ENCODE data around the gene TEPSIN. TPM values are rescaled to one million over a fixed set of nuclear protein-coding genes. Genes with fewer than 3 reads are reported as not detected.

Gene TEPSIN
- total RNA-seq, 1 donor from 2014 or later: 9.0 TPM

DNA sequence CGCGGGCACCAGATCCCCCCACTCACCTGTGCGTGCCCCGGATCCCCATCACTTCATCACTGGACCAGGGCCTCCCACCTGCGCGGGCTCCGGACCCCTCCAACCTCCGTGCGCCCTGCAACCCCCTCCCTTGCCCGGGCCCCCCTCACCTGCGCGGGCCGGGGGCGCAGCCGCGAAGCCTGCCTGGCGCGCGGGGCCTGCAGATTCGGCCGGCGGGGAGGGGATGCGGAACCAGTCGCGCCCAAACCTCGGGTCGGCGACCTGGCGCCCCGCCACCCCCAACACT lies 16.3 kb downstream of the TEPSIN start:
- DNase-seq (ENCODE audit: low read depth, low spot score): no peak

DNA sequence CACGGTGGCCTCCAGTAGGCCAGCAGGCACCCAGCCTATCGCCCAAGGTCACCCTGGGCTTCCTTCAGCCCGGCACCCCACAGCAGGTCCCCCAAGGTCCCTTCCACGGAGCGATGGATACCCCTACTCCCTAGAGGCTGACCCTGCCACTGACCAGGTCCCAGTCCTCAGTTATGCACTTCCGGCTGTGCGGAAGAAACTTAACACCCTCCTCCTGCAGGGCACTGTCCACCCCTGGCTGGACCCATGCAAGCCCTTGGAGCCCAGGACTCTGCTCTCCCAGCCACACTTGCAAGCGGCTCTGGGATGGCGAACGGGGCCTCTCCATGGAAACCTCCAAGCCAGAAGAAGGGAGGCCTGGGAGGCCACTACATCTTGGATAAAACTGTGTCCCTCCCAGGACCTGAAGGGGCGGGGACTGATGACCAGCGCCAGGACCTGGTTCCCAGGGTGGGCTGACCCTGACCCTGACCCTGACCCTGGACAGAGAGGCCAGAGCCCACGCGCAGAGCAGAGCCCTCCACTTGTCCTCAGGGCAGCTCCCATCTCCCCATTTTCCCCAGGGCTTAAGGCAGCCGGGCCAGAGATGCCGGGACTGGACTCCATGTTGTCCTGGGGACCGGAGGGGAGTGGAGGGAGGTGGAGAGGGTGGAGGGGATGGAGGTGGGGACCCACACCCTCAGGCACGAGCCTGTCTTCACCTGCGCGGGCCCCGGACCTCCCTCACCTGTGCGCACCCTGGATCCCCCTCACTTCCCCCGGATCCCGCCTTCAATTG lies 16.8 kb downstream of the TEPSIN start:
- DNase-seq (ENCODE audit: low read depth, low spot score): no peak

DNA sequence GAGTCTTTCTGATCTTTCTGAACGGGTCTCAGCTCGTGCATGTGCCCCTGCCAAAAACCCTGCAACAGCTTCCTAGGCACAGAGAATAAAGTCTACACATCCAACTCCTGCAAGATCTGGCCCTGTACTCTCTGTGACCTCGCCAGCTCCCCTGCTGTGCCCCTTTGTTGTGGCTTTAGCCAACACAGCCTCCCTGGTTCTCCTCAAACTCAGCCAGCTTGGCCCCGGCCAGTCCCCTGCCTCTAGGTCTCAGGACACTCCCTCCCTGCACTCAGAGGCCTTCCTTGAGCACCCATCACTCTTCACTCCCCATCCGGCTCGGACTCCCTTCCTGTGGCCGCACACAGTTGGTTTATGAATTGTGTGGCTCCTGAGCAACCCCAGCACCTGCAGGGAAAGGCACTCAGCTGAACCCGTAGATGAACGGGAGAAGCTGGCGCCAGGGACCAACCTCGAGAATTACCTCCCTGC lies 17.4 kb downstream of the TEPSIN start:
- DNase-seq (ENCODE audit: low read depth, low spot score): no peak

DNA sequence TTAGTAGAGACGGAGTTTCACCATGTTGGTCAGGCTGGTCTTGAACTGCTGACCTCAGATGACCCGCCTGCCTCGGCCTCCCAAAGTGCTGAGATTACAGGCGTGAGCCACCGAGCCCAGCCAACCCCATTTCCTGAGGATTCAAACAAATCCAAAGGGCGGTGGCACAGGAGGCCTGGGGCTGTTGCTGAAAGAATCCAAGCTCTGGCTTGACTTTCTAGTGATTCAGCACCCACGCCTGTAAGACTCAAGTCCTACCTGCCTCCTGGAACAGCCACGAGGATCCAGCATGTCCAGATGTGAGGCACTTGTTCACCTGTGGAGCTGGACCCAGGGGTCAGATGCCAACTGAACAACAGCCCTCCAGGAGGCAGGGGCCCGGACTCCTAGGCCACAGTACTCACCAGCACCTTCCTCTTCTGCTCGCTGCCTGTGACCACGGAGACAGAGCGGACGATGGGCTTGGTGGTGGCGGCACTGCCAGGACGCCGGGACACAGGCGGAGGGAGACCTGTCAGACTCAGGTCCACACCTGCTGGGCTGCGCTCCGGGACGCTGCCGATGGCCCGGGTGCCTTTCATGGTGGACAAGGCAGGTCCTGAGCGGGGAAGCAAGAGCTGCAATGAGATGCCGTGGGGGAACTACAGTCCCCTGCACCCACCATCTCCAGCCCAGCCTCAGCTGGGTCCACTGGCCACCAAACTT lies 19.2 kb downstream of the TEPSIN start:
- no peak for DNase-seq (ENCODE audit: low read depth, low spot score)

DNA sequence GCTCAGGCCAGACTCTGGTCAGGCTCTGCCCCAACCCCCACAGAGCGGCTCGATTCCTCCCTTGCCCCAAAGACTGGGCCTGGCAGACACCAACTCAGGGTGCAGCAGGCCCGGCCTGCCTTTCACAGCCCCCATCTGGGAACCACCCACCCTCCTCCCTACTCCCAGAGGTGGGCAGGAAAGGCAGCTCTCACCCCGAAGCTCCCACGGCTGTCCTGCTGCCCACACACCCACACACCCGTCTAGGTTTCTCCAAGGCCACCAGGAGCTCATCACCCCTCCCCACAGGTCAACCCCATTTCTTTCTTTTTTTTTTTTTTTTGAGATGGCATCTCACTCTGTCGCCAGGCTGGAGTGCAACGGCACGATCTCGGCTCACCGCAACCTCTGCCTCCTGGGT lies 19.9 kb downstream of the TEPSIN start:
- no peak for DNase-seq (ENCODE audit: low read depth, low spot score)

DNA sequence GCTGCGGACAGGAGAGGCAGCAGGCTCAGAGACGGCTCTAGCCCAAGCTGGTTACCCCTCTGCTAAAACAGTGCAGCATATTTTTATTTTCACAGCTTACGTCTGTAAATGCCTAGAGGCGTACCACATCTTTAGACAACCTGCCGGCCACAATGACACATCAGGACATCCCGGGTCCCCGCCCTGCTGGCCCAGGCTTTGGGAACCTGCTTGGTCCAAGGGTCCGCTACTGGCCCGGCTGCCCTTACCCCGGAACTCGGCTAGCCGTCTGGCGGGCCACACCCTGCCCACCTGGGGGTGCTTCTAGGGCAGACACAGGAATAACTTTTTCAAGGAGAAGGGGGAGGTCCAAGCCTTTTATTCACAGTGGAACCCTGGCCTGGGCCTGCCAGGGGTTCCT lies 20.4 kb downstream of the TEPSIN start:
- no peak for DNase-seq (ENCODE audit: low read depth, low spot score)

DNA sequence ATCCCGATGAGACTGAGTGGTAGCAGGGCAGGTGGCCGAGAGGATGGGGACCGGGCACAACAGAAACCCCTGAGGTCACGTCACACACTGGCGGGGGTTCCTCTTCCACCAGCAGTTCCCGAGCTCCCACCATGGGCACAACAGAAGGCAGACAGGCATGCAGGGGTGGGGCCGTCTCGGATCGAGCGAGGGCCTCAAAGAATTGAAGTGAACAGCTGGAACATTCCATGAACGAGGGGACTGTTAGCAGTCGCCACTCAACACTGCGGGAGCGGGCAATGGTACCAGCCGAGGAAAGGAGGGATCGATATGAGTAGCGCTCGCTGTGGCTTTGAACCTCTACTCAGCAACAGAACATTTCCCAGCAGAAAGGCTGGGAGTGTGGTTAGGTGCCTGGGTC lies 21.4 kb downstream of the TEPSIN start:
- no peak for DNase-seq (ENCODE audit: low read depth, low spot score)

DNA sequence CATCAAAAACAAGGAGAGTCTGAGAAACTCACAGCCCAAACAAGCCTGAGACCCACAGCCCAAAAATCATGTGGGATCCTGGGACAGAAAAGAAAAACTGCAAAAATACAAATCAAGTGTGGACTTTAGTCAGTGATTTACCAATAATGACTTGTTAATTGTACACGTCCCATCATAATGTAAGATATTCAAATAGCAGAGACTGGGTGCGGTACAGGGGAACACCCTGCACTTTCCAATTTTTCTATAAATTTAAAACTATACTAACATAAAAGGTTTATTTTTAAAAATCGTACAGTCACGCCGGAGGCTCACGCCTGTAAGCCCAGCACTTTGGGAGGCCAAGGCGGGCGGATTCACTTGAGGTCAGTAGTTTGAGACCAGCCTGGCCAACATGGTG lies 24.9 kb downstream of the TEPSIN start:
- DNase-seq (ENCODE audit: low read depth, low spot score): no peak

DNA sequence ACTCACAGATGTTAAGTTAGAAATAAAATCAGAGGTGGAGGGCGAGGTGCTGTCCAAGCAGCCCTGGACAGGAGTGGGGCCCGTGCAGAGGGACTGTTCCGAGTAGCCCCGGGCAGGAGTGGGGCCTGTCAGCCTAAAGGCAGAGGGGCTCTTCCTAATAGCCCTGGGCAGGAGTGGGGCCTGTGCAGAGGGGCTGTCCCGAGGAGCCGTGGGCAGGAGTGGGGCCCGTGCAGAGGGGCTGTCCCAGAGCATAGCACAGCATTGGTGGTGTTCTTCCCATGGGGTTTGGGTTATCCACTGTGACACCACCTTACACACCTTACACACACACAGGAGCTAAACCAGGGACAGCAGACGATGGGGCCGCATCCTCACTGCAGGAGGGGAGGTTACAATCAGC lies 26.5 kb downstream of the TEPSIN start:
- no peak for DNase-seq (ENCODE audit: low read depth, low spot score)

DNA sequence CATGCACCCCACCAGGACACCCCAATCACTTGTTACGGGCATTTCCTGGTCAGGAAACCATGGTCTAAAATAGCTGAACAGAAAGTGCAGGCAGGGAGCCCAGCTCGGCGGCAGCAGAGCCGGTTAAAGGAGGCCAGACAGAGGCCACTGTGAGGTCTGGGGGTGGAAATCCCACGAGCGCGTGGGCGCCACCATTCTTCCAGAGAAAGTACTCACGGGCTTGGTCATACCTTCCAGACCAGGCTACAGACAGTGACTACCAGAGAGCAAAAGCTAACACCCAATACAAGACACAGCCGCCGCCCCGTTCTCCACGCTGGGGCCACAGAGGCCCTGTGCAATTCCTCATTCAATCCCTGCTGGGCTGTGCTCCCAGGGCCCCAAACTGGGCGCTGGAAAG lies 28.0 kb downstream of the TEPSIN start:
- no peak for DNase-seq (ENCODE audit: low read depth, low spot score)

DNA sequence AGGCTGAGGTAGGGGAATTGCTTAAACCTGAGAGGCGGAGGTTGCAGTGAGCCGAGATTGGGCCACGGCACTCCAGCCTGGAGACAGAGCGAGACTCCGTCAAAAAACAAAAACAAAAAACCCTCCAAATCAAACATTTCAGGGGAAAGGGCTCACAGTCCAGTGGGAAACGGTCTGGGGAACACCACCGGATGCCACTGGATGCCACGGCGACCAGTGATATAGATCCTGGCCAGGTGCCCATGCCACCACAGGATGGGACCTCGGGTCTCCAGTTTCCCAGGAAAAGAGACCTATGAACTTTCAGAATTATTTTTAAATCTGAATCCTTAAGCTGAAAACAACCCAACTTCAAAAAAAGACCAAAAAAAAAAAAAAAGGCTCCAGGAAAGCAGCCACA lies 28.4 kb downstream of the TEPSIN start:
- no peak for DNase-seq (ENCODE audit: low read depth, low spot score)

DNA sequence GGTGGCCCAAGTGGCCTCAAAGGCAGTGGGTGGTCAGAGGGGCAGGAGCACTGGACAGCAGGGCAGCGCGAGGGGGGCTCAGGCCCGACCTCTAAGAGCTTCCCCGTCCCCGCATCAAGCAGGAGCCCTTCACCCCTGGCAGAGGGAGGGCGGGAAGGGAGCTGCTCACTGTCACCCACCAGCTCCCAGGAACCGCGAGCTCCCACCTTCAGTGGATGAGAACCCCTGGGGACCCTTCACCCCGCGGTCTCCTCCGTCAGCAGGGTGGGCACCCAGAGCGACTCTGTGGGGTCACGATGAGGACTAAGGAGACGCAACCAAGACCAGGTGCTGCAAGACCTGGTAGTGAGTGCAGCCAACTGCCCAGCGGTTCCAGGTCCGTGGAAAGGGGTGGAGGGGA lies 29.7 kb downstream of the TEPSIN start:
- DNase-seq (ENCODE audit: low read depth, low spot score): no peak

DNA sequence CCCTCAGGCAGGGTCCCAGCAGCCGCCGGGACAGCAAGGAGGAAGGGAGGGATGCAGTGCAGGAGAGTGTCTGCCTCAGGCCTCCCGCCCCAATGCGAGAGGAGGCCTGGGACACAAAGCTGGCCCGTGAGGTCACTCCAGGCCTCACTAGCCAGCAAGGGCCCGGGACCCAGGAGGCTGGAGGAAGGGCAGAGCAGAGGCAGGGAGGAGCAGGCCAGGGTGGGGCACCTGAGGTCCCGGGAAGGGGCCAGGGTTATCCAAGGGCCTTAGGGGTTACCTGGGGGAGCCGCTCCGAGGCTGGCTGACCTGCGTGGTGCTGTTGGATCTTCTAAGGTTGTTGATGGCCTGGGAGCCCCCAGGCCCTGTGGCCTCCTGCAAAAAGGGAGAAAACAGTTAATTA lies 30.2 kb downstream of the TEPSIN start:
- DNase-seq (ENCODE audit: low read depth, low spot score): no peak

DNA sequence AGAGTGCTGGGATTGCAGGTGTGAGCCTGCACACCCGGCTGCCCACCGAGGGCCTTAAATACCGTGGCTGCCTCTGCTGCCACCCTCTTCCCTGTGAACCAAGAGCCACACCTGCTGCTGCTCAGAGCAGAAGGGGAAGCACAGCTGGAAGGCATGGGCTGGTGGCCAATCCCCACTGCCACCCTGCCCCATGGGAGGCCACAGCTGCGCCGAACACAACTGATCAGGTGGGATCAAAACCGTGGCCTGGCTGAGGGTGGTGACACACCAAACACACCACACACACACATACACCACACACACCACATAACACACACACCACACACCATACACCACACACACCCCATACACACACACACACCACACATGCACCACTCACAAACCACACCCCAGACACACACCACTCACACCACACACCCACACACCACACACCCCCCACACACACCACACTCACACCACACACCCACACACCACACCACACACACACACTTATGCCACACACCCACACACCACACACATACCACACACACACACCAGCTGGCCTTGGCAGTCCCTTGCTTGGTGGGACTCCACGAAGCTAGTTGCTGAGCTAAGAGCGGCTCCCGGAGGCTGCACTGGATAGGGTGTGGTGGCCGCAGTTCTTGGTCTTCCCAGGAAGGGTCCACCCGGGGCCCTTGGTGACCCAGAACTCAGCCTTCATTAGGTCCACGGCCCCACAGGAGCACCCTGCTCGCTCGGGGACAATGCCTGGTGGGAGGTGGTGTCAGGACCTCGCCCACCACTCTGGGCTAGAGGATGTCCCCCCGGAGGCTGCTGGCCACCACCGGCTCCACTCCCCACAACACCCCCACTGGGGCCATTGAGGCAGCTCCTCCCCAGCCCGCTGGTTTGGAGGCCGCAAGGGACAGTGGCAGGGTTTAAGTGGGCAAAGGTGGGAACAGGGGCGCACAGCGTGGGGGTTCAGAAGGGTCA lies 31.0 kb downstream of the TEPSIN start:
- DNase-seq (ENCODE audit: low read depth, low spot score): no peak

DNA sequence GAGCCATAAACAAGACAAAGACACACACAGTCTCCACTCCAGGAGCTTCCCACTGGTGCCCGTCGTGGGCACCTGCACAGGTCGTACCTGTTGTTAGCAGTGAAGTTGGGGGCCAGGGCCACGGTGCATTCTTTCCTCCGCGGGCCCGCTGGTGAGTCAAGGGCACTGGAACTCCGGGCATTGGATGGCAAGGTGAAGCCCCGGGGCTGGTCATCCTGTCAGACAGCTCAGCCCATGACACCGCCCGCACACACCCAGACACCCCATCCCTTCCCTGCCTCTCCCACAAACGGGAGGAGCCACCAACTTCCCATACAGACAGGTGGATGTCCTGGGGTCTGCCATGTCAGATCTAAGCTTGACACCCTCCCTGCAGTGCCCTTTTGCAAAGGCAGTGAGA lies 32.2 kb downstream of the TEPSIN start:
- DNase-seq (ENCODE audit: low read depth, low spot score): no peak

DNA sequence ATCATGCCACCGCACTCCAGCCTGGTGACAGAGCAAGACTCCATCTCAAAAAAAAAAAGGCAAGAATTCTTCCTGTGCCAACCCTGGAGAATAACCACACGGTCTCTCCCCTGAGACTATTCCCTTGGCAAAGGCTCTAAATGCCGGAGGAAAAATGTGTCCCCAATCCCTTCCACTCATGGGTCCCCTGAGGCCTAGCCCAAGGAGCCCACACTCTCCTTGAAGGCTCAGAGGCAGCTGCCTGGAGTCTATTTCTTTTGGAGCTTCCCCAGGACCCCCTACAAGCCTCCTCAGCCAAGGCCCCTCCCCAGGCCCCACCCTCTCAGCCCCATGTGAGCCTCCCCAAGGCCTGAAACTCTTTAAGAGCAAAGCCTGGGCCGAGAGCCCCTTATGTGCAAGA lies 32.7 kb downstream of the TEPSIN start:
- no peak for DNase-seq (ENCODE audit: low read depth, low spot score)

DNA sequence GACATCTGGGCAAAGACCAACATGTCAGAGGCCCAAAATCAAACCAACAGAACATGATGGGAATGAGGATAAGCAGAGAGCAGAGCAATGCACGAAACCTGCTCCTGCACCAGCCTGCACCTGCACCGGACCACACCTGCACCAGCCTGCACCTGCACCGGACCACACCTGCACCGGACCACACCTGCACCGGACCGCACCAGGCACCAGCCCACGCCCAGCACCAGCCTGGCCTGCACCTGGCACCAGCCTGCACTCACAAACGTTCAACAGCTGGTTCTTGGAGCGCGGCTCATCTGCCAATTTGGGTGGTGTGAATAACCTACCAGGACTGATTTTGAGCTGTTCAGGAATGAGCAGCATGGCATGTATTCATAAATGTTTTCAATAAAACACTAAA lies 34.3 kb downstream of the TEPSIN start:
- no peak for DNase-seq (ENCODE audit: low read depth, low spot score)

DNA sequence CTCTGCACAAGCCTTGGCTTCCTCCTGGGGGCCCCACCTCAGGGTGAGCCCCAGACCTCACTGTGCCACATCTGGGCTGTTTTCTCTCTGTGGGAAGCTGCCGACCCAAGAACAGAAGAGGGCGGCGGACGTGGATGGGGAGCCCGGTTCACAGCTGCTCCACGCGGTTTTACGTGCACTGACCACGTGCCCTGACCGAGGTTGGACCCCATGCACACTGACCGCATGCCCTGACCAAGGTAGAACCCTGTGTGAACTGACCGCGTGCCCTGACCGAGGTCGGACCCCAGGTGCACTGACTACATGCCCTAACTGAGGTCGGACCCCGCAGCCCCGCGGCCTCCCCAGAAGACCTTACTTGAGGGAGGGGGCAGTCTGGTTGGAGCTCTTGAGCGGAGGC lies 35.7 kb downstream of the TEPSIN start:
- no peak for DNase-seq (ENCODE audit: low read depth, low spot score)

DNA sequence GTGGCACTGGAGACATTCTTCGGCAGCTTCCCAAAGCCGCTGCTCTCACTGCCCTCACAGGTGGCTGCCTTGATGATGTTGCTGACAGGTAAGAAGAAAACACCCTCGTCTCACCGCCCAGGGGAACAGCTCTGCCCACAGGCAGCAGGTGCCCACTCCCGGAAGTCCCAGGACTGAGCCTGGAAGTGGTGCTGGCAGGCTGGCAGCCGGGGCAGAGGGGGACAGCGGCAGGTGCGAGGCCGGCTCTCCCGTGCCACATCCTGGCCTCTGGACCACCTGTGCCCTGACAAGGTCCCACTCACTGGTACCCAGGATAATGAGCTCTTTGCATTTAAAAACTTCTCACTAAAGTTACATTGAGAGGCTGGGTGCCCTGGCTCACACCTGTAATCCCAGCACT lies 36.5 kb downstream of the TEPSIN start:
- no peak for DNase-seq (ENCODE audit: low read depth, low spot score)

DNA sequence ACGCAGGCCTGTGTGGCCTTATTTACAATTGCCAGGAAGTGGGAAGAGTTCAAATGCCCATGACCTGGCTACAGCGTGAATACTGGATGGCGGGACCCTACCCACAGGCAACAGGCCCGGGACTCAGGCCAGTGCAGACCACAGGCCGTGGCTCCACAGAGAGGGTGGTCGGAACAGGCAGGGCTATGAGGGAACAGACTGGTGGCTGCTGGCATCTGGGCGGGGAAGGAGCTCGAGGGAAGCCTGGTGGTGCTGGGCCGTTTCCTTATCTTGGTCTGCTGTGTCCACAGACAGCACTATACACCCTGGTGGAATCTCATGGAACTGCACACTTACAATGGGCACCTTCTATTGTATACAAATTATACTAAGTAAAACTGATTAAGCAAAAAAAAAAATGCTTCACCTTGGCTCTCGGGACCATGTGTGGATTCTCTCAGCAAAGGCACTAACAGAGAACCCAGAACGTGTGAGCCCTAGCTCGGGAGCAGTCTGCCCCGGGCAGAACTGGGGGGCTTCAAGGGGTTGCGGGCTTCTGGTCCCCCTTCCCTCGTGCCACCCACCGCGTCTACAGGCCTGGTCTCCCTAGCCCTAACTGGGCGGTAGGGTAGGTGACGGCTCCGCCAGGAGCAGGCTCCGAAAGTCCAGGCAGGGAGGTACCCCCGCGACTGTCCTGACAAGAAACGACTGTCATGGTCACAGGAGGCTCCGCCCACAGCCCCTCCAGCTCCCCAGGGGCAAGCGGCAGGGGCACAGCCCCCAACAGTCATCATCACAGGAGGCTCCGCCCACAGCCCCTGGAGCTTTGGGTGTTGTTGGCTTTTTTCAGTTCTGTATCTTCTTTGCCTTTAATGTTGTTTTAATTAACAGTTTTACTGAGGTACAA lies 37.9 kb downstream of the TEPSIN start:
- DNase-seq (ENCODE audit: low read depth, low spot score): peak; percentile 49

DNA sequence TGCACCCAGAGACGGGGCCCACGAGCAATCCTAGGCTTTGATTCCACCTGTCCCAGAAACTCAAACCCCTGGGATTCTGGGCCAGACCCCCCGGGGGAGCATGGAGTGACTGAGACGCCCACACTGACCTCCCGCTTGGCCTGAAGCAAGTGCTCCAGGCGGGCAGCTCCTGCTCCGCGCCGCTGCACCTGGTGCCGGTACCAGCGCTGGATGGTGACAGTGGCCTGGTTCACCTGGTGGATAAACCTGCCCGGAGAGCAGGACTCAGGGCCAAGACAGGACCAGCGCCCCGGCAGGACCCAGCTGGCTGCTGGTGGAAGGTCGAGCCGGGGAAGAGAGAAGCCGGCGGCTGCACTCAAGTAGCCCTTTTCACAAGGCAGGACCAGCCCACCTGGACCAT lies 38.7 kb downstream of the TEPSIN start:
- no peak for DNase-seq (ENCODE audit: low read depth, low spot score)
